ENCODE results near the gene TBC1D21. TPM values are rescaled to one million over a fixed set of nuclear protein-coding genes. Genes with fewer than 3 reads are reported as not detected.

TBC1D21 gene
- total RNA-seq, 1 experiment from 2014 or later = not detected

- no peak overlapping the region for H2AFZ ChIP-seq (ENCODE audit: low read length)
- DNase-seq = peak; percentile 85
- no peak overlapping the region for H4K8ac ChIP-seq (replicated peaks; ENCODE audit: insufficient read length, low read depth, low read length)
- H2AK5ac ChIP-seq (ENCODE audit: insufficient read length, low read length) = no peak overlapping the region
- H3K4me2 ChIP-seq (ENCODE audit: insufficient read depth, insufficient read length, low read length) = no peak overlapping the region
- no peaks in the 10 kb centered on the region for H3K27me3 ChIP-seq (ENCODE audit: insufficient read depth, low read length)
- H2BK12ac ChIP-seq (ENCODE audit: insufficient read length, low read depth, low read length) = no peak overlapping the region
- no peak overlapping the region for H3K14ac ChIP-seq (ENCODE audit: insufficient read depth, low read length)
- no peak overlapping the region for H2BK15ac ChIP-seq (ENCODE audit: low read depth, low read length)
- H4K5ac ChIP-seq (ENCODE audit: insufficient read length, low read depth, low read length) = no peak overlapping the region
- peaks cover 1% of the 10 kb centered on the region for H3K27me3 Mint-ChIP-seq (ENCODE audit: low read depth)
- H3K9me3 ChIP-seq (ENCODE audit: control insufficient read depth, low read depth, low read length) = no peaks in the 10 kb centered on the region
- peaks cover 0 to 8% of the 10 kb centered on the region in 2 experiments for H3K9me3 Mint-ChIP-seq
- H3K27ac Mint-ChIP-seq = no peak overlapping the region
- no peaks in the 10 kb centered on the region for H3K79me2 ChIP-seq (ENCODE audit: insufficient read depth, low read length)
- H3K23me2 ChIP-seq (ENCODE audit: insufficient read length, low read depth, low read length, poor library complexity, severe bottlenecking) = no peaks in the 10 kb centered on the region
- H3K18ac ChIP-seq (ENCODE audit: insufficient read length, low read depth, low read length) = no peak overlapping the region
- no peak overlapping the region for H3K23ac ChIP-seq (ENCODE audit: insufficient read length, low read depth, low read length)
- H3K4me3 Mint-ChIP-seq = no peak overlapping the region
- H3K36me3 Mint-ChIP-seq (ENCODE audit: insufficient read depth in 1 of 3, low read depth in 3 of 3) = peaks cover 0 to 4% (median 3%) of the 10 kb centered on the region in 3 experiments; a peak in 1 of 7 replicates
- H3K79me1 ChIP-seq (ENCODE audit: insufficient read depth, low read depth, low read length, poor library complexity, severe bottlenecking) = no peaks in the 10 kb centered on the region
- H4K91ac ChIP-seq (ENCODE audit: insufficient read length, low read depth, low read length) = no peak overlapping the region
- H2BK5ac ChIP-seq (ENCODE audit: insufficient read length, low read length) = no peak overlapping the region
- H3K4ac ChIP-seq (ENCODE audit: low read depth, low read length) = no peak overlapping the region
- no peak overlapping the region for H2BK20ac ChIP-seq (ENCODE audit: low read depth, low read length, poor library complexity, severe bottlenecking)
- H3K4me1 ChIP-seq (ENCODE audit: insufficient read depth, low read length) = no peaks in the 10 kb centered on the region
- no peak overlapping the region for H3K9ac ChIP-seq (ENCODE audit: extremely low read depth, insufficient read length, low read length)
- H3K27ac ChIP-seq (ENCODE audit: insufficient read length, low read depth, low read length) = no peak overlapping the region
- H4K20me1 ChIP-seq (ENCODE audit: control insufficient read depth, insufficient read depth, insufficient read length) = no peaks in the 10 kb centered on the region
- WGBS (ENCODE audit: extremely low coverage, insufficient read length, low lambda C conversion rate) = no CpG with 5 or more reads among the region's 15 CpGs
- no peak overlapping the region for H3K56ac ChIP-seq (ENCODE audit: insufficient read length, low read depth, low read length)
- H3T11ph ChIP-seq (ENCODE audit: low read length) = no peak overlapping the region
- H2BK120ac ChIP-seq (ENCODE audit: low read depth, low read length, poor library complexity, severe bottlenecking) = no peak overlapping the region
- TF ChIP-seq CTCF (conservative IDR thresholded peaks at IDR 0.05) = peak; percentile 99
- peaks cover 14 to 15% of the 10 kb centered on the region in 2 experiments for H3K4me1 Mint-ChIP-seq
These were observed 24.3 kb downstream of the TBC1D21 start for GRCh38 chr15:73897441-73898261.

Data from H9 (cell line).